Fibroblast of lung (primary cell): Measurements from ENCODE around the gene LRRC17.

Experiments
- EZH2 ChIP-seq: IDR thresholded peaks from 2 replicates; pipeline ENCODE4 v1.5.1; 2012; ENCODE audit warnings: low read length, control low read depth, mild to moderate bottlenecking; ENCODE audit errors: missing control alignments
- TF ChIP-seq, protein P1 (sequence below), 2 donors: IDR thresholded peaks in 1 of 2; conservative IDR thresholded peaks in 1 of 2; 1 replicate in 1 of 2; 2 replicates in 1 of 2; pipeline ENCODE4 v1.5.1; 2011 to 2012; ENCODE audit warnings: low read length in 2 of 2, control low read depth in 1 of 2, inconsistent platforms in 1 of 2, low read depth in 1 of 2, mild to moderate bottlenecking in 1 of 2

GRCh38 chr7:102914585-102914984 lies 1.8 kb downstream of the LRRC17 start:
- TF ChIP-seq, protein P1, sequence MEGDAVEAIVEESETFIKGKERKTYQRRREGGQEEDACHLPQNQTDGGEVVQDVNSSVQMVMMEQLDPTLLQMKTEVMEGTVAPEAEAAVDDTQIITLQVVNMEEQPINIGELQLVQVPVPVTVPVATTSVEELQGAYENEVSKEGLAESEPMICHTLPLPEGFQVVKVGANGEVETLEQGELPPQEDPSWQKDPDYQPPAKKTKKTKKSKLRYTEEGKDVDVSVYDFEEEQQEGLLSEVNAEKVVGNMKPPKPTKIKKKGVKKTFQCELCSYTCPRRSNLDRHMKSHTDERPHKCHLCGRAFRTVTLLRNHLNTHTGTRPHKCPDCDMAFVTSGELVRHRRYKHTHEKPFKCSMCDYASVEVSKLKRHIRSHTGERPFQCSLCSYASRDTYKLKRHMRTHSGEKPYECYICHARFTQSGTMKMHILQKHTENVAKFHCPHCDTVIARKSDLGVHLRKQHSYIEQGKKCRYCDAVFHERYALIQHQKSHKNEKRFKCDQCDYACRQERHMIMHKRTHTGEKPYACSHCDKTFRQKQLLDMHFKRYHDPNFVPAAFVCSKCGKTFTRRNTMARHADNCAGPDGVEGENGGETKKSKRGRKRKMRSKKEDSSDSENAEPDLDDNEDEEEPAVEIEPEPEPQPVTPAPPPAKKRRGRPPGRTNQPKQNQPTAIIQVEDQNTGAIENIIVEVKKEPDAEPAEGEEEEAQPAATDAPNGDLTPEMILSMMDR (conservative IDR thresholded peaks at IDR 0.05 in 1 of 2, IDR thresholded peaks at IDR 0.05 in 1 of 2; ENCODE audit: low read depth in 1 of 2, low read length in 2 of 2) = no peak
- no peak for TF ChIP-seq EZH2
